Loucy (cell line): ENCODE measurements around the gene RPS19BP1.

Experiments
- H2AFZ ChIP-seq: fragments of 200-600 bp; sonication (generic); 2 replicates; pipeline ENCODE4 v1.6.0; 2016; ENCODE audit warnings: antibody characterized with exemption, mild to moderate bottlenecking, low read length, moderate library complexity
- H3F3A ChIP-seq: fragments of 200-600 bp; 2 replicates; pipeline ENCODE4 v1.6.0; 2016; ENCODE audit warnings: antibody characterized with exemption, low read depth, mild to moderate bottlenecking
- H3K27me3 ChIP-seq: fragments of 200-600 bp; sonication (generic); 2 replicates; pipeline ENCODE4 v1.6.1; 2014; ENCODE audit warnings: low read length, mild to moderate bottlenecking; ENCODE audit not compliant: insufficient read depth, poor library complexity, severe bottlenecking
- H3K36me3 ChIP-seq: fragments of 200-600 bp; sonication (generic); 2 replicates; pipeline ENCODE4 v1.6.1; 2016; ENCODE audit warnings: low read length; ENCODE audit not compliant: insufficient read depth
- H3K4me1 ChIP-seq: fragments of 200-600 bp; sonication (generic); 2 replicates; pipeline ENCODE4 v1.5.1; 2014; ENCODE audit warnings: low read length, mild to moderate bottlenecking; ENCODE audit not compliant: insufficient read depth, poor library complexity, severe bottlenecking
- H3K4me2 ChIP-seq: fragments of 200-600 bp; sonication (generic); 2 replicates; pipeline ENCODE4 v1.6.0; 2014; ENCODE audit warnings: antibody characterized with exemption, low read length, low read depth, mild to moderate bottlenecking; ENCODE audit not compliant: poor library complexity, severe bottlenecking
- H3K4me3 ChIP-seq: fragments of 200-600 bp; sonication (generic); 2 replicates; pipeline ENCODE4 v1.5.1; 2014; ENCODE audit warnings: low read length, mild to moderate bottlenecking, mixed read lengths; ENCODE audit not compliant: poor library complexity, severe bottlenecking
- H3K79me2 ChIP-seq: fragments of 200-600 bp; sonication (generic); 2 replicates; pipeline ENCODE4 v1.6.1; 2014; ENCODE audit warnings: low read length; ENCODE audit not compliant: insufficient read depth
- H3K9ac ChIP-seq: fragments of 200-600 bp; sonication (generic); 2 replicates; pipeline ENCODE4 v1.6.0; 2014; ENCODE audit warnings: mild to moderate bottlenecking, low read depth, low read length, moderate library complexity; ENCODE audit not compliant: poor library complexity, severe bottlenecking
- H3K9me2 ChIP-seq: fragments of 200-600 bp; sonication (generic); replicated peaks from 2 replicates; pipeline ENCODE4 v1.6.1; 2016; ENCODE audit warnings: low read depth, low read length, mixed read lengths
- H3K9me3 ChIP-seq: fragments of 200-600 bp; sonication (generic); 2 replicates; pipeline ENCODE4 v1.6.1; 2014; ENCODE audit warnings: mild to moderate bottlenecking, antibody characterized with exemption, low read length, low read depth; ENCODE audit not compliant: insufficient read depth
- H4K20me1 ChIP-seq: fragments of 200-600 bp; sonication (generic); 2 replicates; pipeline ENCODE4 v1.6.0; 2014; ENCODE audit warnings: antibody characterized with exemption, low read length, mild to moderate bottlenecking; ENCODE audit not compliant: insufficient read depth, poor library complexity, severe bottlenecking
- CTCF ChIP-seq: fragments of 200-600 bp; sonication (generic); conservative IDR thresholded peaks from 2 replicates; pipeline ENCODE4 v1.5.1; 2014; ENCODE audit warnings: mild to moderate bottlenecking, antibody characterized with exemption, low read length
- EZH2phosphoT487 ChIP-seq: fragments of 200-600 bp; IDR thresholded peaks from 2 replicates; pipeline ENCODE4 v1.6.1; 2018; ENCODE audit warnings: antibody characterized with exemption, mild to moderate bottlenecking, moderate library complexity, borderline replicate concordance

RPS19BP1 gene

GRCh38 chr22:39490966-39491680 lies 41.4 kb downstream of the RPS19BP1 start:
- TF ChIP-seq CTCF (no peak), EZH2phosphoT487 (no peak)
- no peaks in the 10 kb centered on the region for H4K20me1 ChIP-seq
- H3K4me2 ChIP-seq: no peak overlapping the region
- peaks cover 7% of the 10 kb centered on the region; the same call in 1 of the 2 replicates for H3K36me3 ChIP-seq
- no peak overlapping the region for H3K9ac ChIP-seq
- H3K27me3 ChIP-seq: no peaks in the 10 kb centered on the region
- no peaks in the 10 kb centered on the region for H3K79me2 ChIP-seq
- H3K4me1 ChIP-seq: no peaks in the 10 kb centered on the region
- H2AFZ ChIP-seq: no peak overlapping the region
- no peaks in the 10 kb centered on the region for H3K9me3 ChIP-seq
- H3K9me2 ChIP-seq: no peaks in the 10 kb centered on the region
- no peak overlapping the region for H3K4me3 ChIP-seq
- no peaks in the 10 kb centered on the region for H3F3A ChIP-seq

GRCh38 chr22:39490135-39490798 lies 42.3 kb downstream of the RPS19BP1 start:
- TF ChIP-seq CTCF (no peak), EZH2phosphoT487 (no peak)
- Histone ChIP-seq H3K4me2 (no peak overlapping the region), H3K9me2 (no peaks in the 10 kb centered on the region), H3K9me3 (no peaks in the 10 kb centered on the region), H2AFZ (no peak overlapping the region), H3K9ac (no peak overlapping the region), H3F3A (no peaks in the 10 kb centered on the region), H3K27me3 (no peaks in the 10 kb centered on the region), H3K79me2 (no peaks in the 10 kb centered on the region), H3K4me1 (no peaks in the 10 kb centered on the region), H4K20me1 (no peaks in the 10 kb centered on the region), H3K36me3 (peaks cover 7% of the 10 kb centered on the region; the same call in 1 of the 2 replicates), H3K4me3 (no peak overlapping the region)

- Histone ChIP-seq H3K4me3 (no peak overlapping the region), H4K20me1 (no peaks in the 10 kb centered on the region), H3K9me3 (no peaks in the 10 kb centered on the region), H3F3A (no peaks in the 10 kb centered on the region), H3K27me3 (no peaks in the 10 kb centered on the region), H3K4me2 (no peak overlapping the region), H3K36me3 (peaks cover 7% of the 10 kb centered on the region; the same call in 1 of the 2 replicates), H3K79me2 (no peaks in the 10 kb centered on the region), H3K9ac (no peak overlapping the region), H3K4me1 (no peaks in the 10 kb centered on the region), H3K9me2 (no peaks in the 10 kb centered on the region), H2AFZ (no peak overlapping the region)
- TF ChIP-seq EZH2phosphoT487 (no peak), CTCF (no peak)
These were observed 43.2 kb downstream of the RPS19BP1 start for GRCh38 chr22:39489094-39490068.
